ENCODE measurements around the gene PSG2.
"Not testable (repeated sequence)": the region's sequence is repeated elsewhere in the genome, so short reads cannot be mapped to it uniquely, and the experiment has no call there.

PSG2 gene

DNA sequence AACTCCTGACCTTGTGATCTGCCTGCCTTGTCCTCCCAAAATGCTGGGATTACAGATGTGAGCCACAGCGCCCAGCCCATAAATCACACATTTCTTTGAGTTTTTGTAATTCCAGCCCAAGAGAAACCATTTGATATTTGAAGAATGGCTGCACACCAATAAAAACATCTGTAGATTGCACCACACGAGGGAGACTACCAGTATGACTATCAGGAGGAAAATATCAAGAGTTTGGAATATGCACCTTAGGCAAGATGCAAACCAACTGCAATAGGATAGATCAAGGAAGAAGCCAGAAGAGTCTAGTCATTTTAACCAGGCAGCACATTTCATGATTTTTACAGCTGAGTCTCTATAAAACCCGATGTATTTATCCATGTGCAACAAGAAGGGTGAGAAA lies 20.1 kb downstream of the PSG2 start:
- WGBS: 83% methylated on average over 3 of the region's 3 CpGs
- H3K27ac ChIP-seq (ENCODE audit: low read depth, low read length): not testable (repeated sequence)

DNA sequence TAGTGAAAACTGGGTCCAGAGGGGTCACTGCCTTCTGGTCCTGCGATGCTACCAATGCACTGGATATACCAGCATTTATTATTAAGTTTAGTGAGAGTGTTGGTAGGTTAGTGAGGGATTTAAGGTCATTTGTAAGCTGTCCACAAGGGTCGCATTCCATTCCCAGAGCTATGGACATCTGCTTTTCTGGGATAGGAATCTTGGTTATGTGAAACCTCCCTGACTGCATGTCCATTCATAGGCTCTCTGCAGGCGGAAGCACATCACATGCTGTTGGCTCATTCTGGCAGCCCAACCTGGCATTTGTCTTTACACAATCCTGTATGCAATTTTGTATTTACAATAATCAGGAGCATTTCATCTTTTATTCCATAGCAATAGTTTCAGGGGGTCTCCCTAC lies 21.2 kb downstream of the PSG2 start:
- not testable (repeated sequence) for H3K27me3 ChIP-seq (ENCODE audit: insufficient read depth, low read length); H3K4me1 ChIP-seq (ENCODE audit: insufficient read depth, low read length); H3K9ac ChIP-seq (ENCODE audit: low read depth, low read length); H3K9me3 ChIP-seq (ENCODE audit: insufficient read depth, low read depth, low read length); H3K27ac ChIP-seq (ENCODE audit: low read depth, low read length); H3K36me3 ChIP-seq (ENCODE audit: insufficient read depth, low read length); H3K4me3 ChIP-seq (ENCODE audit: low read length)
- 87% methylated on average over 3 of the region's 3 CpGs for whole genome bisulfite sequencing

More for the DNA sequence above, 20.1 kb downstream of the PSG2 start:
- H3K9me3 ChIP-seq (ENCODE audit: insufficient read depth, low read depth, low read length); H3K36me3 ChIP-seq (ENCODE audit: insufficient read depth, low read length); H3K4me1 ChIP-seq (ENCODE audit: insufficient read depth, low read length); H3K9ac ChIP-seq (ENCODE audit: low read depth, low read length); H3K4me3 ChIP-seq (ENCODE audit: low read length); H3K27me3 ChIP-seq (ENCODE audit: insufficient read depth, low read length): not testable (repeated sequence)

DNA sequence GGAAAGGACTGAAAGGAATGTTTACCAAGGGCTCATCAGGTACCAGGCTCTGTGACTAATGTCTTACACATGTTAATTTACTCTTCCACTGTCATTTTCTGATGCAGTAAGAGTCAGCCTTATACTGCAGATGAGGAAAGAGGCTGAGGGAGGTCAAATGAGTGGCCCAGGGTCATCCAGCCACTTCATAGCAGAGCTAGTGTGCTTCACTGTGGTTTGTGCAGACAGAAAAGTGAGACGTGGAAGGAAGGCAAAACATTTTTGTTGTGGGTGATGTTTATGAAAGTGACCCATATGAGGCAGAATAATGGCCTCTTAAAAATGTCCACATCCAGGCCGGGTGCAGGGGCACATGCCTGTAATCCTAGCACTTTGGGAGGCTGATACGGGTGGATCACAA lies 22.2 kb downstream of the PSG2 start:
- H3K36me3 ChIP-seq (ENCODE audit: insufficient read depth, low read length); H3K9ac ChIP-seq (ENCODE audit: low read depth, low read length); H3K4me1 ChIP-seq (ENCODE audit: insufficient read depth, low read length); H3K27ac ChIP-seq (ENCODE audit: low read depth, low read length); H3K27me3 ChIP-seq (ENCODE audit: insufficient read depth, low read length); H3K9me3 ChIP-seq (ENCODE audit: insufficient read depth, low read depth, low read length); H3K4me3 ChIP-seq (ENCODE audit: low read length): not testable (repeated sequence)
- 76% methylated on average over 3 of the region's 3 CpGs for WGBS

DNA sequence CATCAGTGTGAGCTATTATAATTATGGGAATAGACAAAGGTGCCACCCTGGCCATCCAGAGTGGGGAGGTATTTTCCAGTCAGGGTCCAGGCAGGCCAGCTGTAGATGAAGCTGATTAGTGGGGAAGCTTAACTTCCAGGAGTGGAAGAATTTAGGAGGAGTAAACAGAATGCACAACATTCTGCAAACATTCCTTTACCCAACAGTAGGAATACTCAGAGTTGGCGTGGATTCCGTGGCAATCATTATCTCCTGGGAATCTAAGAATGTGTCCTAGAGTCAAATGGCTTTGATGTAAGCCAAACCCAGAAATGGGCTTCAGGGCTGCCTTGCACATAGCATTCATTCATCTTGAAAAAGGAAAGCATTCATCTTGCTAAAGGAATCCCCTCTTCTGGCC lies 23.0 kb downstream of the PSG2 start:
- H3K36me3 ChIP-seq (ENCODE audit: insufficient read depth, low read length); H3K9me3 ChIP-seq (ENCODE audit: insufficient read depth, low read depth, low read length); H3K27me3 ChIP-seq (ENCODE audit: insufficient read depth, low read length); H3K9ac ChIP-seq (ENCODE audit: low read depth, low read length); H3K4me3 ChIP-seq (ENCODE audit: low read length); H3K27ac ChIP-seq (ENCODE audit: low read depth, low read length); H3K4me1 ChIP-seq (ENCODE audit: insufficient read depth, low read length): not testable (repeated sequence)
- WGBS: no CpG with 5 or more reads among the region's 2 CpGs

DNA sequence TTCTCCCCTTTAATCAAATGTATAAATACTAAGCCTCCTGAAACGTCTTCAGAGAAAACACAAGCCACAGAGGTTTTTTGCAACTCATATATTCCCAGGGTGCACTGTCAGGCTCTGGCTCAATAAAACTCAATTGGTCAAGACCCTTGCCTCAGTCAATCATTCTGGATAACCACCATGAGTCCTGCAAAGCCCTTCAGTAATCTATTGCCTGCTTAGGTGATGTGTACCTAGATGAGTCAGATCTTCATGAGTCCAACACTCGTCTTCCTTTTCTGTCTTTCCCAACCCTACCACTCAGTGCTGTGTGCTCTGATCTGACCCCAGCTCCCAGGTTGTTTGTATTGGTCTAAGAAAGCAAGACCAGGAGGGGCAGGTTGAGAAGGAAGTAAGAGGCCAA lies 24.1 kb downstream of the PSG2 start:
- H3K9ac ChIP-seq (ENCODE audit: low read depth, low read length); H3K27ac ChIP-seq (ENCODE audit: low read depth, low read length); H3K27me3 ChIP-seq (ENCODE audit: insufficient read depth, low read length); H3K36me3 ChIP-seq (ENCODE audit: insufficient read depth, low read length); H3K4me1 ChIP-seq (ENCODE audit: insufficient read depth, low read length); H3K4me3 ChIP-seq (ENCODE audit: low read length); H3K9me3 ChIP-seq (ENCODE audit: insufficient read depth, low read depth, low read length): not testable (repeated sequence)
- WGBS: 43% methylated on average over 1 of the region's 2 CpGs

DNA sequence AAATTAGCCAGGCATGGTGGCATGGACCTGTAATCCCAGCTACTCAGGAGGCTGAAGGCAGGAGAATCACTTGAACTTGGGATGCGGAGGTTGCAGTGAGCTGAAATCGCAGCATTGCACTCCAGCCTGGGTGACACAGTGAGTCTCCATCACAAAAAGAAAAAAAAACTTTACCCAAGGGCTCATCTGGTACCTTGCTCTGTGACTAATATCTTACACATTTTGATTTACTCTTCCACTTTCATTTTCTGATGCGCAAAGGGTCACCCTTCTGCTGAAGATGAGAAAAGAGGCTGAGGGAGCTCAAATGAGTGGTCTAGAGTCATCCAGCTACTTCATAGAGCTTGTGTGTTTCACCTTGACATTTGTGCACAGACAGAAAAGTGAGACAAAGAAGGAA lies 34.5 kb downstream of the PSG2 start:
- not testable (repeated sequence) for H3K4me1 ChIP-seq (ENCODE audit: insufficient read depth, low read length); H3K9me3 ChIP-seq (ENCODE audit: insufficient read depth, low read depth, low read length); H3K4me3 ChIP-seq (ENCODE audit: low read length); H3K27ac ChIP-seq (ENCODE audit: low read depth, low read length); H3K36me3 ChIP-seq (ENCODE audit: insufficient read depth, low read length); H3K9ac ChIP-seq (ENCODE audit: low read depth, low read length); H3K27me3 ChIP-seq (ENCODE audit: insufficient read depth, low read length)
- WGBS: 96% methylated on average over 3 of the region's 3 CpGs

DNA sequence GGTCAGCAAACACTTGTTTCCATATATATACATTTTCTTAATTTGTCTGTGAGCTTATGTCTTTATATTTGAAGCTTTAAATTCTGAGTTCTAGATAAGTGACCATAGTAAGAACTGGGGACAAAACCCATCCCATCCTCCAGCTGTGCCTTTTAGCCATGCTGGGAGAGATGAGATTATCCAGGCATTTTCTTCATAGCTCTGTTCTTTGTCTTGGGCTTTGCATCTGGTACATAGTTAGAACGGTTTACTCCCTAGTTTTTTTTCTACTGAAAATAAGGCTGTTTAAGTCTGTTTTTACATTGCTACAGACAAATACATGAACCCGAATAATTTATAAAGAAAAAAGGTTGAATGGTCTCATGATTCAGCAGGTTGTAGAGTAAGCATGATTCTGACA lies 35.9 kb downstream of the PSG2 start:
- H3K27me3 ChIP-seq (ENCODE audit: insufficient read depth, low read length); H3K9ac ChIP-seq (ENCODE audit: low read depth, low read length); H3K36me3 ChIP-seq (ENCODE audit: insufficient read depth, low read length); H3K27ac ChIP-seq (ENCODE audit: low read depth, low read length); H3K4me1 ChIP-seq (ENCODE audit: insufficient read depth, low read length); H3K4me3 ChIP-seq (ENCODE audit: low read length); H3K9me3 ChIP-seq (ENCODE audit: insufficient read depth, low read depth, low read length): not testable (repeated sequence)
- WGBS: 90% methylated on average over 1 of the region's 2 CpGs

DNA sequence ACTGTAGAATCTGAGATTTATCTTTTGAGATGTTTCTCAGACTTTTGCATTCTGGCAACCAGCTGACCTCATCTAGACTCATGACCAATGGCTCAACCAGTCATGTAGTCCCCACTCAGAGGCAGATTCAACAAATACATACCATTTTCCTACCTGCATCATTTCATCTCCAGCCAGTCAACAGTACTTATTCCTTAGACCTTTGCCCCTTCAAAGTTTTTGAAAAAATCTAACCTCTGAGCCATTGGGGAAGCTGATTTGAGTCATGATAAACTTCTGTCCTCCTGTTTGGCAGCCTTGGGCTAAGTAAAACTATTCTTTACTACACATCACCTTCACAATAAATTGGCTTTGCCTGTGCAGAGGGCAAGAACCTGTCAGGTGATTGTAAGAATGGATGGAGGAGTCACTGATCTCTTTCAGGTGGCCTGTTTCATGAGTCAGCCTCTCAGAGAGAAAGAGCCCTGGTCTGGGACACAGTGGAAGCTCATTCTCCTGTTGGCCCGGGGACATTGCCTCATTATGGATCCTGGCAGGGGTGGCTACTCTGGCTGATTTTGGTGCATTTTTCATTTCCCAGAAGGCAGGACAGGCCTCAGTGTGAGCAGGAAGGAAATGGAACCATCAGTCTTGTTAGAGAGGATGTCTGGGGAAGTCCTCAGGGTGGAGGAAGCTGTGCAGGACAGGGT lies 38.9 kb downstream of the PSG2 start:
- not testable (repeated sequence) for H3K4me1 ChIP-seq (ENCODE audit: insufficient read depth, low read length); H3K27me3 ChIP-seq (ENCODE audit: insufficient read depth, low read length); H3K27ac ChIP-seq (ENCODE audit: low read depth, low read length); H3K36me3 ChIP-seq (ENCODE audit: insufficient read depth, low read length); H3K4me3 ChIP-seq (ENCODE audit: low read length); H3K9me3 ChIP-seq (ENCODE audit: insufficient read depth, low read depth, low read length); H3K9ac ChIP-seq (ENCODE audit: low read depth, low read length)
- WGBS: 90% methylated on average over 1 of the region's 1 CpG

DNA sequence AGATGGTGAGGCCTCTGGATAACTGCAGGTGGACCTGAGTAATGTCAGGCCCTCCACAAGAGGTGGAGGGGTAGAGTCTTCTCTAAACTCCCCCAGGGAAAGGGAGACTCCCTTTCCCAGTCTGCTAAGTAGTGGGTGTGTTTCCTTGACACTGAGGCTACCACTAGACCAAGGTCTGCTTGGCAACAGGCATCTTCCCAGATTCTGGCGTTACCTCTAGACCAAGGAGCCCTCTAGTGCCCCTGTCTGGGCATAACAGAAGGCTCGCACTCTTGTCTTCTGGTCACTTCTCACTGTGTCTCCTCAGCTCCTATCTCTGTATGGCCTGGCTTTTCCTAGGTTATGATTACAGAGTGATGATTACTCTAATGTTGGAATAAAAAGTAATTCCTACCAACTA lies 50.9 kb downstream of the PSG2 start:
- not testable (repeated sequence) for H3K4me1 ChIP-seq (ENCODE audit: insufficient read depth, low read length); H3K9me3 ChIP-seq (ENCODE audit: insufficient read depth, low read depth, low read length); H3K9ac ChIP-seq (ENCODE audit: low read depth, low read length); H3K27me3 ChIP-seq (ENCODE audit: insufficient read depth, low read length); H3K4me3 ChIP-seq (ENCODE audit: low read length); H3K36me3 ChIP-seq (ENCODE audit: insufficient read depth, low read length); H3K27ac ChIP-seq (ENCODE audit: low read depth, low read length)
- WGBS: 39% methylated on average over 2 of the region's 2 CpGs

DNA sequence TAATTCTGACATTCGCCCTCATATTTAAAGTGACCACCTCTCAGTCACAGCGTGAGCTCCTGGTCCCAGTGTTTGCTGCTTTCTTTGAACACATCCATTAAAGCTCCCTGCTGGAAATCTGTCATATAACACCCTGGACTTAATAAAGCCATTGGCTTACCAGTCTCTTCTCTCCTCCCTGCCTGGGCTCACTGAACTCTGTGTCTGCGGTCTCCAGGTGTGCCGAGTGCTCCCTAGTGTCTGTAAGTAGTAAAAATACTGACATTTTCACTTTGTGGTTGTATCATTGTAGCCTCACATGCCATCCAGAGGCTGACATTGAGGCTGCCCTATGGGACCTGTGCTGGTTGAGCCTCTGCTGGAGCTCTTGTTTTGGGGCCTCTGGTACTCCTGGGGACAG lies 53.6 kb downstream of the PSG2 start:
- no peak overlapping the region for H3K27ac ChIP-seq (ENCODE audit: low read depth, low read length)
- H3K36me3 ChIP-seq (ENCODE audit: insufficient read depth, low read length): no peaks in the 10 kb centered on the region
- no peaks in the 10 kb centered on the region for H3K4me1 ChIP-seq (ENCODE audit: insufficient read depth, low read length)
- H3K27me3 ChIP-seq (ENCODE audit: insufficient read depth, low read length): no peaks in the 10 kb centered on the region
- no peak overlapping the region for H3K4me3 ChIP-seq (ENCODE audit: low read length)
- no peaks in the 10 kb centered on the region for H3K9me3 ChIP-seq (ENCODE audit: insufficient read depth, low read depth, low read length)
- H3K9ac ChIP-seq (ENCODE audit: low read depth, low read length): no peak overlapping the region
- WGBS: 87% methylated on average over 4 of the region's 4 CpGs

DNA sequence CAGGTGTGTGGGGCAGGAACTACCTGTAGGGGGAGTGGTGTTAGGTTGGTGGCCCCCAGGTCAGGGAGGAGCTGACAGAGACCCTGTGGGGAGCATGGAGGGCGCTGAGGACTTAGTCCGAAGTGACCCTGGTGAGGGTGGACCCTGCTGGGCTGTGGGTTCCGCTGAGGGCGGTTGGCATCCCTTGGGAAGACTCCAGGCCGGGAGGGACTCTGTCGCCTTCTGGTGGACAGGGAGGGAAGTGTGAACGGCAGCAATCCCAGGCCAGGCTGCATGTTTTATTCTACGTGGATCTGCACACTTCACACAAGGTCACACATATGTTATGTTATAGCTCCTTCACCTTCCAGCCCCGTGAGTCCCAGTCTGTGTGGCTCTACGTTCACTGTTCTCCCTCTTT lies 54.5 kb downstream of the PSG2 start:
- not testable (repeated sequence) for H3K36me3 ChIP-seq (ENCODE audit: insufficient read depth, low read length); H3K27ac ChIP-seq (ENCODE audit: low read depth, low read length); H3K27me3 ChIP-seq (ENCODE audit: insufficient read depth, low read length); H3K4me3 ChIP-seq (ENCODE audit: low read length); H3K9me3 ChIP-seq (ENCODE audit: insufficient read depth, low read depth, low read length); H3K4me1 ChIP-seq (ENCODE audit: insufficient read depth, low read length); H3K9ac ChIP-seq (ENCODE audit: low read depth, low read length)
- whole genome bisulfite sequencing: 81% methylated on average over 9 of the region's 10 CpGs

DNA sequence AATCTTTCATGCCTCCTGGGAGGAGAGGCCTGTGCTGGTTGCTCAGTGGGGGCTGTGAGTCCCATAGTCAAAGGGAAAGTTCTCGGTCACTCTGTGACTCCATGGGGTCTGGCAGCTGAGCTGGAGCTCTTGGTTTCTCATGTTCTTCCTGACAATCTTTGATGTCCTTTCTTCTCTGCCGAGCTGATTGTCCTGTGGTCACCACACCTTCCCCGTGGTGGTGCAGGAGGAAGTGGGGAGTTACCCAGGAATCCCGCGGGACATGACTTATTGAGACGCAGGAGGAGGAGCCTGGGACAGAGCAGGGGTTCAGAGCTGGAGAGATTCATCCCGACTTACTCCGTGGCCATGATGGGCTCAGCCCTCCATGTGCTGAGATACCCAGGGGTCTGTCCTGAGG lies 55.4 kb downstream of the PSG2 start:
- 93% methylated on average over 8 of the region's 8 CpGs for WGBS
- not testable (repeated sequence) for H3K9ac ChIP-seq (ENCODE audit: low read depth, low read length); H3K36me3 ChIP-seq (ENCODE audit: insufficient read depth, low read length); H3K9me3 ChIP-seq (ENCODE audit: insufficient read depth, low read depth, low read length); H3K4me1 ChIP-seq (ENCODE audit: insufficient read depth, low read length); H3K27me3 ChIP-seq (ENCODE audit: insufficient read depth, low read length); H3K27ac ChIP-seq (ENCODE audit: low read depth, low read length); H3K4me3 ChIP-seq (ENCODE audit: low read length)
